ENCODE results near the gene DIPK1C.
"Not testable (repeated sequence)": the region's sequence is repeated elsewhere in the genome, so short reads cannot be mapped to it uniquely, and the experiment has no call there.

DIPK1C gene

GRCh38 chr18:74457043-74457724 lies at the start of gene DIPK1C:
TSS of gene DIPK1C (minus strand) at chr18:74457308. CDS start at chr18:74457259, 49 bp downstream.
- no peaks in the 10 kb centered on the region for H3K36me3 ChIP-seq (ENCODE audit: insufficient read depth, low read length)
- H3K4me1 ChIP-seq (ENCODE audit: insufficient read depth, low read length) = peaks cover 14% of the 10 kb centered on the region
- peaks cover 28 to 43% of the 10 kb centered on the region in 2 donors for H3K27me3 ChIP-seq (ENCODE audit: control insufficient read depth in 1 of 2, insufficient read depth in 2 of 2, low read length in 2 of 2)
- no peaks in the 10 kb centered on the region for H3K9me3 ChIP-seq (ENCODE audit: low read length)
- peak within 1 kb of the TSS; percentile 27 to 38 for H3K4me3 ChIP-seq (ENCODE audit: low read depth in 1 of 2, low read length in 2 of 2)
- no peak within 1 kb of the TSS for H3K27ac ChIP-seq (ENCODE audit: low read depth, low read length)
- H3K9ac ChIP-seq (ENCODE audit: low read length) = no peak within 1 kb of the TSS

DNA sequence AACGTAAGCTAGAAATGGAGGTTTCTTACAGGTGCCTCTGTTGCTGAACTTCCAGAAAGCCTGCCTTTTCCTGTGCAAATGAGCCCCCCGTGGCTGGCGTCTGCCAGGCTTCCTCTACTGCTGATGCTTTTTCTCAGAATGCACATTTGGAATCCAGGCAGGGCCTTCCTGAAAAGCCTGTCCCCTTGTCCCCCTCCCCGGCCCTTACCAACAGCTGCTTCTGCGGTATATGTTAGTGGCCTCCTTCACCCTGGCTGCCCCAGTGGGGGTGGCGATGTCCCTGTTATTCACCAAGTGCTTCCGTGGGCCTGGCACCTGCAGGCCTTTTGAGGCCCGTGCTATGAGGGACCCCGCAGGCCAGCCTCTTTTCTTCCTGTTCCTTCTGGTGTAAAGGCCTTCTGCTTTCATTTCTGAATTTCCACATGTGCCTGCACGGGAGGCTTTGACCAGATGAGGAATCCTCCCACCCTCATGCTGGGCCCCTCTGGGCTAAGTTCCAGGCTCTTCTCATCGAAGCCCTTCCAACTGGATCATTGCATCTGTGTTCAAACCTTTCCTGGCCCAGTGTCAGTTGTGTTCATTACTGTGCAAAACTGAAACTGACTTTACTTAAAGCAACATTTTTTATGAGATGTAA lies 49.5 kb upstream of the DIPK1C start:
- Histone ChIP-seq H3K4me3 (ENCODE audit: low read depth in 1 of 2, low read length in 2 of 2) (no peak overlapping the region), H3K27ac (ENCODE audit: low read depth, low read length) (no peak overlapping the region), H3K9ac (ENCODE audit: low read length) (no peak overlapping the region), H3K4me1 (ENCODE audit: insufficient read depth, low read length) (peaks cover 4% of the 10 kb centered on the region), H3K36me3 (ENCODE audit: insufficient read depth, low read length) (peaks cover 75% of the 10 kb centered on the region), H3K9me3 (ENCODE audit: low read length) (no peaks in the 10 kb centered on the region), H3K27me3 (ENCODE audit: control insufficient read depth in 1 of 2, insufficient read depth in 2 of 2, low read length in 2 of 2) (no peaks in the 10 kb centered on the region)

- Histone ChIP-seq H3K36me3 (ENCODE audit: insufficient read depth, low read length) (peaks cover 75% of the 10 kb centered on the region), H3K4me3 (ENCODE audit: low read depth in 1 of 2, low read length in 2 of 2) (no peak overlapping the region)
Observed at GRCh38 chr18:74505776-74506175, 48.7 kb upstream of the DIPK1C start.

DNA sequence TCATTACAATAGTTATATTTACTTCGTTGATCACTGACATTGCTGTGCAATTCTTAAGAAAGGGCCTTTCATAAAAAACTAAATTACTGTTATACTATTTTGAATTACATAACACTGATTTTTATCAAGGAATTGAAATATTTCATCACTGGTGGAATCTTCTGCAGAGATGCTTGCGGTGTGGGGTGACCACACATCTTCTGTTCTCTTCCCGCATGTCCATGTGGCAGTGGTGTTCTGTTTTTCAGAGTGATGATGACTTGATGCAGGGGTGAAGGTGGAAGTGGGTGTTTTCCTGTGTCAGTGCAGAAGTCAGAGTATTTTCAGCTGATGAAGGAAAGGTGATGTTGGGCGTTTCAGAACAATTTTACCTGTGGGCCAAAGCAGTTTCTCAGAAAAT lies 46.0 kb upstream of the DIPK1C start:
- peaks cover 13% of the 10 kb centered on the region for H3K4me1 ChIP-seq (ENCODE audit: insufficient read depth, low read length)
- H3K27me3 ChIP-seq (ENCODE audit: control insufficient read depth in 1 of 2, insufficient read depth in 2 of 2, low read length in 2 of 2) = no peaks in the 10 kb centered on the region
- peaks cover 52% of the 10 kb centered on the region for H3K36me3 ChIP-seq (ENCODE audit: insufficient read depth, low read length)
- H3K9me3 ChIP-seq (ENCODE audit: low read length) = no peaks in the 10 kb centered on the region
- no peak overlapping the region for H3K27ac ChIP-seq (ENCODE audit: low read depth, low read length)
- no peak overlapping the region for H3K9ac ChIP-seq (ENCODE audit: low read length)
- no peak overlapping the region for H3K4me3 ChIP-seq (ENCODE audit: low read depth in 1 of 2, low read length in 2 of 2)

More at GRCh38 chr18:74505776-74506175, 48.7 kb upstream of the DIPK1C start:
- no peaks in the 10 kb centered on the region for H3K9me3 ChIP-seq (ENCODE audit: low read length)
- no peak overlapping the region for H3K9ac ChIP-seq (ENCODE audit: low read length)
- H3K27ac ChIP-seq (ENCODE audit: low read depth, low read length) = no peak overlapping the region
- H3K27me3 ChIP-seq (ENCODE audit: control insufficient read depth in 1 of 2, insufficient read depth in 2 of 2, low read length in 2 of 2) = no peaks in the 10 kb centered on the region
- H3K4me1 ChIP-seq (ENCODE audit: insufficient read depth, low read length) = peaks cover 4% of the 10 kb centered on the region

DNA sequence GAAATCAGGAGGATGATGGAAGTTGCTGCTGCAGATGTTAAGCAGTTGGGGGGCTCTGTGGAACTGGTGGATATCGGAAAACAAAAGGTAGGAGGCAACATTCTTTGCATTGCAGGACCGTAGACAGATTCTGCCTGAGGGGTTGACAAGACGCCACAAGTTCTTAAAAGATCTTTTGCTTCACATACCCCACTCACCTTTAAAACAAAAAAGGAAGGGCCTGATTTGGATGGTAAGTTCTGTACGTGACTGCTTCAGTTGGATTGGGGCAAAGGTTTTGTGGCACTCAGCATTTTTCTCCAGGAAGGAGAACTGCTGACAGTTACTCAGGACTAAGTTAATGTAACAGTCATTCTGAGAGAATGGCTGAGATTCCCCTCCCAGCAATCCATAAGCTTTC lies 44.3 kb upstream of the DIPK1C start:
- Histone ChIP-seq H3K9me3 (ENCODE audit: low read length) (no peaks in the 10 kb centered on the region), H3K27me3 (ENCODE audit: control insufficient read depth in 1 of 2, insufficient read depth in 2 of 2, low read length in 2 of 2) (no peaks in the 10 kb centered on the region), H3K27ac (ENCODE audit: low read depth, low read length) (no peak overlapping the region), H3K36me3 (ENCODE audit: insufficient read depth, low read length) (peaks cover 37% of the 10 kb centered on the region), H3K9ac (ENCODE audit: low read length) (no peak overlapping the region), H3K4me3 (ENCODE audit: low read depth in 1 of 2, low read length in 2 of 2) (no peak overlapping the region), H3K4me1 (ENCODE audit: insufficient read depth, low read length) (peaks cover 17% of the 10 kb centered on the region)

GRCh38 chr18:74500774-74501173 lies 43.7 kb upstream of the DIPK1C start:
- H3K9me3 ChIP-seq (ENCODE audit: low read length); H3K9ac ChIP-seq (ENCODE audit: low read length); H3K27ac ChIP-seq (ENCODE audit: low read depth, low read length); H3K27me3 ChIP-seq (ENCODE audit: control insufficient read depth in 1 of 2, insufficient read depth in 2 of 2, low read length in 2 of 2); H3K4me3 ChIP-seq (ENCODE audit: low read depth in 1 of 2, low read length in 2 of 2): not testable (repeated sequence)
- Histone ChIP-seq H3K36me3 (ENCODE audit: insufficient read depth, low read length) (peaks cover 35% of the 10 kb centered on the region), H3K4me1 (ENCODE audit: insufficient read depth, low read length) (peaks cover 17% of the 10 kb centered on the region)

- peaks cover 17% of the 10 kb centered on the region for H3K4me1 ChIP-seq (ENCODE audit: insufficient read depth, low read length)
Observed at GRCh38 chr18:74500372-74500771, 43.3 kb upstream of the DIPK1C start.

DNA sequence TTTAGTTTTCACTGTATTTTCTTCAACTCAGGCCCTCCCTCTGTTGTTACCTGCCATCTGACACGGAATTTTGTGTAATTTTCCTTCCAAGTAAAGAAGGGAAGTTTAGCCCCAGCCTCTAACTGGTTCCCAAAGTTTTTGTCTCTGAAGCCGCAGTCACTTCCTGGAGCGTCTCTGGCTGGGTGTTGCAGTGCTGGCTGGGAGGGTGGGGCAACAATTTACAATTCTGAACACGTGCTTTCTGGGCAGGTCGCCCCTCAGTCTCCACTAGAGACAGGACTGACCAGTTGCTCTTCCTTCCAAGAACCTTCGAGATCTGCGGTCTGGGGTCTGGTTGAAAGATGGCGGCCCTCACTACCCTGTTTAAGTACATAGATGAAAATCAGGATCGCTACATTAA lies 42.5 kb upstream of the DIPK1C start:
- Histone ChIP-seq H3K4me3 (ENCODE audit: low read depth in 1 of 2, low read length in 2 of 2) (peak overlapping the region in 1 of 2 donors; percentile 34), H3K9ac (ENCODE audit: low read length) (no peak overlapping the region), H3K27ac (ENCODE audit: low read depth, low read length) (peak overlapping the region; percentile 43), H3K9me3 (ENCODE audit: low read length) (no peaks in the 10 kb centered on the region), H3K36me3 (ENCODE audit: insufficient read depth, low read length) (peaks cover 33% of the 10 kb centered on the region), H3K27me3 (ENCODE audit: control insufficient read depth in 1 of 2, insufficient read depth in 2 of 2, low read length in 2 of 2) (no peaks in the 10 kb centered on the region), H3K4me1 (ENCODE audit: insufficient read depth, low read length) (peaks cover 17% of the 10 kb centered on the region)

More at GRCh38 chr18:74500372-74500771, 43.3 kb upstream of the DIPK1C start:
- Histone ChIP-seq H3K9me3 (ENCODE audit: low read length) (no peaks in the 10 kb centered on the region), H3K4me3 (ENCODE audit: low read depth in 1 of 2, low read length in 2 of 2) (no peak overlapping the region), H3K9ac (ENCODE audit: low read length) (no peak overlapping the region), H3K36me3 (ENCODE audit: insufficient read depth, low read length) (peaks cover 35% of the 10 kb centered on the region), H3K27me3 (ENCODE audit: control insufficient read depth in 1 of 2, insufficient read depth in 2 of 2, low read length in 2 of 2) (no peaks in the 10 kb centered on the region), H3K27ac (ENCODE audit: low read depth, low read length) (no peak overlapping the region)

- Histone ChIP-seq H3K27ac (ENCODE audit: low read depth, low read length) (no peak overlapping the region), H3K9me3 (ENCODE audit: low read length) (no peaks in the 10 kb centered on the region), H3K27me3 (ENCODE audit: control insufficient read depth in 1 of 2, insufficient read depth in 2 of 2, low read length in 2 of 2) (no peaks in the 10 kb centered on the region), H3K36me3 (ENCODE audit: insufficient read depth, low read length) (peaks cover 26% of the 10 kb centered on the region), H3K4me1 (ENCODE audit: insufficient read depth, low read length) (peaks cover 17% of the 10 kb centered on the region), H3K4me3 (ENCODE audit: low read depth in 1 of 2, low read length in 2 of 2) (peak overlapping the region in 1 of 2 donors; percentile 34), H3K9ac (ENCODE audit: low read length) (no peak overlapping the region)
Observed at GRCh38 chr18:74498712-74499627, 41.9 kb upstream of the DIPK1C start.

DNA sequence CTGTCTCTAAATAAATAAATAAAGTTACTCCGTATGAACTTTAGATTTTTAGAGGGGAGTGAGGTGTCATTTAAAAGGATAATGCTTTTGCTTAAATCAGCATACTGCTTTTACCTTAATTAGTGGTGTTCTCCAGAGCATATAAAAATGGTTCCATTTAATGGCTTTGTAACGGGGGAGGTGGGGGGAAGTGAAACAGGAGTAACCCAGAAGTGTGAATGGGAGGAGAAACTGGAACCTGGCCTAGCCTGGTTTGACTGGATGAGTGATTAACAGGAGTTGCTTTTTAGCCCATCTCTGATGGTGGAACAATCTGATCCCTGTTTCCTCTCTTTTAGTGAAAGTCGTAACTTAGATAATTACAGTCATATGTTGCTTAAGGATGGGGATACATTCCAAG lies 40.7 kb upstream of the DIPK1C start:
- Histone ChIP-seq H3K4me1 (ENCODE audit: insufficient read depth, low read length) (peaks cover 17% of the 10 kb centered on the region), H3K36me3 (ENCODE audit: insufficient read depth, low read length) (peaks cover 16% of the 10 kb centered on the region), H3K27ac (ENCODE audit: low read depth, low read length) (no peak overlapping the region)

DNA sequence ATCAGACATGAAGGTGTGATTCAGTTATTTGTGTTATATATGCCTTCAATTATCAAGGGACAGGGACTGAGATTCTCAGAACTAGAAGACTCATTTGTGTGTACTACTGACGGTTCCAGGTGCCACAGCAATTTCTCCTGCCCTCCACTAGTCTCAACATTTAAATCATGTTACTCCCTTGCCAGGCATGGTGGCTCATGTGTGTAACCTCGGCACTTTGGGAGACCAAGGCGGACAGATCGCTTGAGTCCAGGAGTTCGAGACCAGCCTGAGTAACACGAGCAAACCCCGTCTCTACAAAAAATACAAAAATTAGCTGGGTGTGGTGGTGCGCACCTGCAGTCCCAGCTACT lies 40.2 kb upstream of the DIPK1C start:
- no peaks in the 10 kb centered on the region for H3K9me3 ChIP-seq (ENCODE audit: low read length)
- peaks cover 11% of the 10 kb centered on the region for H3K36me3 ChIP-seq (ENCODE audit: insufficient read depth, low read length)
- no peaks in the 10 kb centered on the region for H3K27me3 ChIP-seq (ENCODE audit: control insufficient read depth in 1 of 2, insufficient read depth in 2 of 2, low read length in 2 of 2)
- peak overlapping the region in 1 of 2 donors; percentile 89 for H3K4me3 ChIP-seq (ENCODE audit: low read depth in 1 of 2, low read length in 2 of 2)
- no peak overlapping the region for H3K27ac ChIP-seq (ENCODE audit: low read depth, low read length)
- H3K9ac ChIP-seq (ENCODE audit: low read length) = no peak overlapping the region
- peaks cover 17% of the 10 kb centered on the region for H3K4me1 ChIP-seq (ENCODE audit: insufficient read depth, low read length)

More for the DNA sequence above, 40.7 kb upstream of the DIPK1C start:
- Histone ChIP-seq H3K27me3 (ENCODE audit: control insufficient read depth in 1 of 2, insufficient read depth in 2 of 2, low read length in 2 of 2) (no peaks in the 10 kb centered on the region), H3K9ac (ENCODE audit: low read length) (no peak overlapping the region), H3K4me3 (ENCODE audit: low read depth in 1 of 2, low read length in 2 of 2) (no peak overlapping the region), H3K9me3 (ENCODE audit: low read length) (no peaks in the 10 kb centered on the region)

Measured in muscle layer of colon (tissue), 2 donors.